Mammary epithelial cell (primary cell): Measurements from ENCODE around the gene MED25.

Experiments used
- CTCF ChIP-seq, 2 donors: IDR thresholded peaks in 1 of 2; conservative IDR thresholded peaks in 1 of 2; 2 replicates each; pipeline ENCODE4 v1.5.1; 2011 to 2012; ENCODE audit warnings: inconsistent platforms in 2 of 2, low read length in 2 of 2, mild to moderate bottlenecking in 2 of 2, control low read depth in 1 of 2, low read depth in 1 of 2; ENCODE audit not compliant: insufficient read depth in 1 of 2; ENCODE audit errors: extremely low read depth in 1 of 2
- EZH2 ChIP-seq: IDR thresholded peaks from 2 replicates; pipeline ENCODE4 v1.6.1; 2012; ENCODE audit warnings: low read length, inconsistent platforms, borderline replicate concordance

DNA sequence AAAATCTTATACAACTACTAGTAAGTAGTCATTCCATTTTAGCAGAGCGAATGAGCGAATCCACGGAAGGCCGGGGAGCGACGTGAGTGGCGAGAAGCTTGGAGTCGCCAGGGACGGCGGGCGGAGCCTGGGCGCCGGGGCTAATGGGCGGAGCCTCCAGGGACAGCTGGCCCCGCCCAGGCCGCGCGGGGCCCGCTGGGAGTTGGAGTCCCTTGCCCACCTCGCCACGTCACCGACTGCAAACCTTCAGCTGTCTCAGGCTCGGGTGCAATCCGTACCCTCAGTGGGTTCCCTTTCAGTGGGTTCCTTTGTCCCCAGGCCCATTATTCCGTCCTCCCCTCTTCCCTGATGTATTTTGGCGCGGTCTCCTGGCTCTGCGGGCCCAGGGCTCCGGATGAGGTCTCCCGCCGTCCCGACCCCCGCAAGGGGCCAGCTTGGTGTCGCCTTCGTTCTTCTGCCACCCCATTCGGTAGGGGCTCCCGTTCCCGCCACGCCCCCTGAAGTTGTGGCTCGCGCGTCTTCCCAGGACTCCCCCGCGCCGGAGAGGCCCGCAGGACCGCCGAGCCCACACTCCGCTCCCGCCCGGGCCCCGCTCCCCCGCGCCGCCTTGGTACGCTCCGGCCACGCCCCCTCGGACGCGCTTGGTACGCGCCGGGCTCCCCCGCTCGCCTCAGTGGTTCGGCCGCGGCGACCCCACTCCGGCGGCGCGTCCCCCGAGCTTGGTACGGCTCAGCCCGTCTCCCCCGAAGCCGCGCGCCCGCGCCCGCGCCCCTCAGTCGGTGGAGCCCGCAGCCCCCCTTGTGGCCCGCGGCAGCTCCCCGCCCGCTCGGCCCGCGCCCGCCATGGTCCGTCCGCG is 32.6 kb downstream of the MED25 start, which contains the start of gene PTOV1:
- TF ChIP-seq EZH2 = no peak
- no peak for TF ChIP-seq CTCF (conservative IDR thresholded peaks at IDR 0.05 in 1 of 2, IDR thresholded peaks at IDR 0.05 in 1 of 2; ENCODE audit: extremely low read depth in 1 of 2, insufficient read depth in 1 of 2, low read depth in 1 of 2, low read length in 2 of 2)
